Colonic mucosa (tissue), 4 donors: ENCODE measurements around the gene RAI1. TPM values are rescaled to one million over a fixed set of nuclear protein-coding genes. Genes with fewer than 3 reads are reported as not detected.

Experiments
- DNase-seq: peaks from one replicate; pipeline ENCODE4 v3.0.0-alpha.2; 2020
- H3K27ac ChIP-seq: fragments of 200-600 bp; one replicate; pipeline ENCODE4 v1.8.0; 2021
- H3K27me3 ChIP-seq: fragments of 200-600 bp; one replicate; pipeline ENCODE4 v1.8.0; 2021
- H3K36me3 ChIP-seq: fragments of 200-600 bp; one replicate; pipeline ENCODE4 v1.8.0; 2021
- H3K4me1 ChIP-seq: fragments of 200-600 bp; one replicate; pipeline ENCODE4 v1.8.0; 2021; ENCODE audit warnings: mild to moderate bottlenecking
- H3K4me3 ChIP-seq: fragments of 200-600 bp; one replicate; pipeline ENCODE4 v1.8.0; 2021
- H3K9ac ChIP-seq, 2 donors: one replicate each; pipeline ENCODE4 v1.7.0; 2013; ENCODE audit warnings: control low read depth in 2 of 2, low read depth in 2 of 2, low read length in 2 of 2
- H3K9me3 ChIP-seq: fragments of 200-600 bp; one replicate; pipeline ENCODE4 v1.8.0; 2021
- CTCF ChIP-seq: fragments of 200-600 bp; IDR thresholded peaks from one replicate; pipeline ENCODE4 v1.8.0; 2022; ENCODE audit warnings: antibody characterized with exemption, mild to moderate bottlenecking
- intact Hi-C: fragments of 100-400 bp; cut with DNase I; formaldehyde crosslinking; loops from one replicate; pipeline ENCODE4 v1.14.1; 2022
- total RNA-seq, 2 donors: library from RNA; stranded (reverse); fragmentation: NEBNext Ultra II Directional in 1 of 2; extraction: Animal tissue kit (Norgen Biotek cat#: 25700) in 1 of 2; gene quantifications; one replicate each; pipeline ENCODE4 v1.2.1, GENCODE V29; 2021
- donor health status: healthy.
- donor health status: DM: no; HTN: no; CAD: no.
- donor health status: DM: no; HTN: no; CAD: no.

The RAI1 gene
- total RNA-seq, 2 donors from 2014 or later = 21.8 to 24.5 TPM

- H3K27me3 ChIP-seq = no peaks in the 10 kb centered on the region
- no peaks in the 10 kb centered on the region for H3K36me3 ChIP-seq
- peaks cover 10% of the 10 kb centered on the region for H3K4me1 ChIP-seq
- intact Hi-C loops = no loop called here
- H3K9ac ChIP-seq = no peak overlapping the region
- H3K4me3 ChIP-seq = no peak overlapping the region
- no peak for DNase-seq
- no peaks in the 10 kb centered on the region for H3K9me3 ChIP-seq
- no peak overlapping the region for H3K27ac ChIP-seq
- TF ChIP-seq CTCF = no peak
Measured at GRCh38 chr17:17845046-17845775, 164.0 kb downstream of the RAI1 start.

- no peak overlapping the region for H3K27ac ChIP-seq
- no peaks in the 10 kb centered on the region for H3K27me3 ChIP-seq
- no peak overlapping the region for H3K9ac ChIP-seq
- H3K36me3 ChIP-seq = no peaks in the 10 kb centered on the region
- peaks cover 7% of the 10 kb centered on the region for H3K4me1 ChIP-seq
- TF ChIP-seq CTCF = no peak
- no peak overlapping the region for H3K4me3 ChIP-seq
- DNase-seq = no peak
- no peaks in the 10 kb centered on the region for H3K9me3 ChIP-seq
- intact Hi-C loops = no loop called here
Measured at GRCh38 chr17:17846003-17846402, 164.7 kb downstream of the RAI1 start.

GRCh38 chr17:17846645-17847044 is 165.4 kb downstream of the RAI1 start:
- no peaks in the 10 kb centered on the region for H3K36me3 ChIP-seq
- H3K9me3 ChIP-seq = no peaks in the 10 kb centered on the region
- H3K9ac ChIP-seq = no peak overlapping the region
- no peak for DNase-seq
- no peak overlapping the region for H3K27ac ChIP-seq
- no peaks in the 10 kb centered on the region for H3K27me3 ChIP-seq
- peaks cover 7% of the 10 kb centered on the region for H3K4me1 ChIP-seq
- H3K4me3 ChIP-seq = no peak overlapping the region
- no peak for TF ChIP-seq CTCF
- intact Hi-C loops = no loop called here

- no peak for DNase-seq
- TF ChIP-seq CTCF = no peak
- Histone ChIP-seq H3K27ac (no peak overlapping the region), H3K4me3 (no peak overlapping the region), H3K9ac (no peak overlapping the region), H3K9me3 (no peaks in the 10 kb centered on the region), H3K36me3 (no peaks in the 10 kb centered on the region), H3K4me1 (peaks cover 7% of the 10 kb centered on the region), H3K27me3 (no peaks in the 10 kb centered on the region)
- intact Hi-C loops = no loop called here
Measured at GRCh38 chr17:17847118-17847689, 165.9 kb downstream of the RAI1 start.

GRCh38 chr17:17847726-17848125 is 166.5 kb downstream of the RAI1 start:
- Histone ChIP-seq H3K27me3 (no peaks in the 10 kb centered on the region), H3K27ac (no peak overlapping the region), H3K36me3 (no peaks in the 10 kb centered on the region), H3K4me1 (peaks cover 7% of the 10 kb centered on the region), H3K9me3 (no peaks in the 10 kb centered on the region), H3K4me3 (no peak overlapping the region), H3K9ac (no peak overlapping the region)
- intact Hi-C loops = no loop called here
- no peak for TF ChIP-seq CTCF
- DNase-seq = no peak
